Measurements from ENCODE around the gene CADPS2.
A peak's percentile ranks its signal among the peaks of the same experiment; 100 is the strongest.

The CADPS2 gene

DNA sequence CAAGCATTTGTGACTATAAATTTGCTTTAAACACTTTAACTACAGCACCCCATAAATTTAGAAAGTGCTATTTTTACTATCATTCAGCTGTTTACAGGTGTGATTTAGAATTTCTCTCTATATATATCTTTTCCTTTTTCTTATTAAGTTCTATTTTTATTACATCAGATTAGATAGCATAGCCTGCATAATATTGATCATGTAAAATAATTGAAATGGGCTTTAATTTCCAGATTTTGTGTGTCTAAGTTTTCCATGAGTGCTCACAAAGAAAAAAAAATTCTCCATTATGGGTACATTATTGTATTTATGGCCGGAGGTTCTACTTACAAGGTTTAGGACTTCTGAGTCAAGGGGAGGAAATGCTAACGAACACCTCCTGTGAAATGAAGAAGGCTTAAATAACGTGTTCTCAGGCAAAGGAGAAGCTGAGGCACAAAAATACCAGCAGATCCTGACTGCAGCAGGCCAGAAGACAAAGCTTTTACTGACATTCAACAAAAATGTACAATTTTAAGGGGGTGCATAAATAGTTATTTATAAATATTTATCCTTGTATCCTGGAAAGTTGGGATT is 301.5 kb downstream of the CADPS2 start:
- DNase-seq, result no peak

DNA sequence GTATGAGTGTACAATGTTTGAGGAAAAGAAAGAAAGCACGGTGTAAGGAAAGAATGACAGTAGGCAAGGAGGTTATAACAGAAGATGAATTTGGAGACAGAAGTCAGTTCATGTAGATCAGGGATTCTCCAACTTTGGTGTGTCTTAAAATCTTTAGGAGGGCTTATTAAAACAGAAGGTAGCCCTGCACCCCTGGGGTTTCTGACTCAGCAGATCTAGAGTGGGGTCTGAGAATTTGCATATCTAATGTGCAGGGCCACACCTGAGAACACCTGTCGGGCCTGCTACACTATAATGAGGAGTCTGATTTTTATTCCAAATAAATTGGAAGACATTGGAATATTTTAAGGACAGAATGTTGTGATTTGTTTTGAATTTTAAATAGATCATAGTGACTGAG is 307.9 kb downstream of the CADPS2 start:
- no peak for DNase-seq

DNA sequence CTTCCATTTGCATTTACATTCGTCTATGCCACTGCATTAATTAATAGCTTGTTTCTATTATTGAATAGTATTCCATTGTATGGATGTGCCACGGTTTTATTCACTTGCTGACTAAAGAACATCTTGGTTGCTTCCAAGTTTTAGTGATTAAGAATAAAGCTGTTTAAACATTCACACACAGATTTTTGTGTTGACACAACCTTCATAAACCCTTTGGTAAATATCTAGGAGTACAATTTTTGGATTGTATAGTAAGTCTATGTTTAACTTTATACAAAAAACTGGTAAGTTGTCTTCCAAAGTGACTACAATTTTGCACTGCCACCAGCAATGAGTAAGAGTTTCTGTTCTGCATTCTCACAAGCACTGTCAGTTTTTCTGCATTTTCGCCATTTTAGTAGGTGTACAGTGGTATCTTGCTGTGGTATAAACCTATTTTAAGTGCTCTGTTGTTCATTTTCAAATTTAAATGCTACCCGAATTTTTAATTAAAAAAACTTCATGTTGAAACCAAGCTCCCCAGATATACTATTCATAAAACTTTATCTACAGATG is 308.7 kb downstream of the CADPS2 start:
- no peak for DNase-seq

DNA sequence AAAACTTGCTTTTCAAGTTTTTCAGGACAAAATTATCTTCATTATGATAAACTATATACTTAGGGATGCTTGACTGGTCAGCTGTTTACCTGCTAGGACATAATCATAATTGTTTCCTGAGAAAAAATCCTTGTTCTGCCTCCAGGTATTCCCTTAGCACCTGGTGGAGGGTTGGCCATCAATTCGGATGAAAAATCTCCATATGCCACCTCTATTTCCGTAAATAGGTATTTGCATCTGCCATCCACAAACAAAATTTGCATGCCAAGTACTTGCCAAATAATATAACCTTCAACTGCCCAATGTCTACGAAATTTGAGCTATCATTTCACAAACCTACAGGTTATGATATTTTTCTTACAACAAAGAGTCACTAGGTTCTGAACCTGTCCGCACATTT is 313.6 kb downstream of the CADPS2 start:
- DNase-seq, result no peak

DNA sequence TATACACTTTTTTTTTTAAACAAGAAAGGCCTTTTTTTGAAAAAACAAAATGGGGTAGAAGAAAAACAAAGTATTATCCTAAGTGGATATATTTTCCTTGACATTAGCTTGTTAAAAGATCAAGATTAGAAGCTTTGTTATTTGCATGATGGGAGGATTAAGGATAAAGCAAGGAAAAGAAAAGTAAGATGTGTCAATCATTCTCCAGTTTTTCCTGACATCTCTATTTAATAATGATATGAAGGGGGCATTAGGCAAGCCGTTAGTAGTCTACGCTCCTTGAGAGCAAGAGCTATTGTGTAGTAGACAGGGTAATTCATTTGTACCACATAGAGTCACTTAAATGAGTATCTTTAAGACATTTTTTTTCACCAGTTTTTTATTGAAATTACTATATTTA is 324.9 kb downstream of the CADPS2 start:
- DNase-seq, result no peak

DNA sequence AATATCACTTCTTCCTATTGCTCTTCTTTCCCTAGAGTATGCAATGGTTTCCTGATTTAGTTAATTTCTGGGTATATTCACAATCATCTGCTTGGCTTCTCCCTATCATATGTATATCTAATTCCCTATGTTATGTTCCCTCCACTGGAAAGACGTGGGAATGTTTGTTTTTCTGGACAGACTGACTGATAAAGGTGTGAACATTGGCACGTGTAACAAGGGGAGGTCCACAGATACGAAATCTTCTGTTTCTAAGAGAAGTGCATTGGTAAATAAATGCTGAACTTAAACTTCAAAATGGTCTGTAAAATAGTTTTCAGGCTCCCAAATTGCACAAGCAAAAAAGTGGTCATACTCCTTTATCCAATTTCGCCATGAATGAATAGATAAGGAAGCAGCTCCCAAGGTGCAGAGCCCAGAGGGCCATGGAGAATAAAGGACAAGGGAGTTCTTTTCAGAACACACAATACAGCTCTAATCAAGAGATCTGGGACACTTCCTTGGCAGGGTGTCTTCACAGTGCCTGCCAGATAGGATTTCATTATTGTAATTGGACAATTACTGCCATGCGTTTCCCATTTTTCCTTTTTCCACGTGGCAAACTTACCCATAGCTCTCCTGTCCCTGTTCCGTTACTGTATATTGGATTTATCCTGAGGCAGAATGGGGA is 329.3 kb downstream of the CADPS2 start:
- DNase-seq, result no peak

DNA sequence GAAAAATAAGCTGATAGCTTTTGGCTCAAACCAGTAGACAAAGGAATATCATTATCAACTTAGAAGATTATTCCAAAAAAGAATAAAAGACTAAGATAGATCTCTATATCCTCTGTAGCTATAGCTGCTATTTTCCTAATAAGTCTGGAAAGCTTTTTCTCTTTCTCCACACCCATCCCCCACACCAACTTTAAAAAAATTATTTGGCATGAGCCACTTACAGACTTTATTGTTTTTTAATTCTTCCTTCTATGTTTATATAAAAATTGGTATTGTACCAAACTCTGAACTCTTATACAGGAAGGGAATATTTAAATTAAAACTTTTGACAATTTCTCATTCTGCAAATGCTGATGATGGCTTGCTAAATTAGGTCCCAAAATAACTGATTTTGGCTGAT is 330.0 kb downstream of the CADPS2 start:
- no peak for DNase-seq

DNA sequence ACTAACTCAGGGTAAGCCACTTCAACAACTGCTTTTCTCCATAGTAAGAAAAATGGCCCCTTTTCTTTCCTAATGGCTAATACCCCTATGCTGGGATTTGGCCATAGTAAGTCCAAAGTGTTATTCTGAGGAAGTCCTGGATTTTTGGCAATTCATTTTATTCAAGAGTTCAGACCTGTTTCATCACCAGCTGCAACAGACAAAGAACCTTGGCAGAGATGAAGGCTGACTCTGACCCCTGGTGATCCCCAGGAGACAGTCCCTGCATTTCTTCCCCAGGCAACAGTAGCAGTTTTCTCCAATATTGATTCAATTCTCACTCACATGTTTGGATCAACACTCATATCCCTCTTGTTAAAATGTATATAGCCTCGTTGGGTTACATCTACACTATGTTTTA is 332.5 kb downstream of the CADPS2 start:
- DNase-seq, result no peak

DNA sequence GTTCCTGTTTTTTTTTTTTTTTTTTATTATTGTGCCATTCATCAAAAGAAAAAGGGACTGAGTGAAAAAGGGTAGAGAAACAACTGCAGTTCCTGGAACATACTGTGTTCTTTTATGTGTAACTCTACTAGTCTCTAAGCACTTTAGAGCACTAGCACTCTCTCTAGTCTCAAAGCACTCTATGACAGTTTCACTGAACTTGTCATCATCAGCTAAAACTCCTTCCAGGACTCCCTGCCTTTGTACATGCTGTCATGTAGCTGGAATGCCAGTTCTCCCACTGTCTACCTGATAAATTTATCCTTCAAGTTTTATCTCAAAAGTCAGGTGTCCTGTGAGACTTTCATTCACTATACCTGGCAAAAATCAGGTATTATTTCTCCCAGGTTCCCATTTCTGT is 333.5 kb downstream of the CADPS2 start:
- no peak for DNase-seq

DNA sequence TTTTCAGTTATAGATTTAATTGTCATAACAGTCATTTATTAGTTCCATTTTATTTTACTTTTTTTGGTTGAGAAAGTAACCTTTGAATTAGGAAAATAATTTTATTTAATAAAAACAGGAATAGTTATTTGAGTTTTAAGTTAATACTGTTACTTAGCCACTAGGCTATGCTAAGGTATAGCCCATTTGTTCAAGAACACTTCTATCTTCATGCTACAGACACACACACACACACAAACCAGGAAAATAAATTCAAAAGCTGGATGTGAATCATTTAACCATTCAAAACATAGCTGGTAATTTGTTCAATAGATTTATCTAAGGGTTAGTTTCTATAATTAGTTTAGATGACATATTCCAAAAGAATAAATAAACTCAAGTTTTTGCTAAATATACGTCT is 335.7 kb downstream of the CADPS2 start:
- DNase-seq, result no peak

DNA sequence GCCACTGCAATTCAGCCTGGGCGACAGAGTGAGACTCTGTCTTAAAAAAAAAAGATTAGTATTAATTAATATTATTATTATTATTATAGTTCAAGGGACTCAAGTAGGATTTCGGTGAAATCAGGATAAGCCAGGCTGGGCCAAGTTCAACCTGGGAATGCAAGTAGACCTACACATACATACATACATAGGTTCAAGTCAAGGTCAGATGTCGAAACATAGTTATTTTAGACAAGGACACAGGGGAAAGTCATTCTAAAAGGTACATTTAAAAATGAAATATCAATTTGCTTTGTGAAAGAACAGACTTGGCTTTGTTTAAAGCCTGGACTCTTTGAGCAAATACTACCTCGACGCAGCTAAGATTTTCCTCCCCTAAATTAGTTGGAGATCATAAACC is 336.7 kb downstream of the CADPS2 start:
- no peak for DNase-seq

DNA sequence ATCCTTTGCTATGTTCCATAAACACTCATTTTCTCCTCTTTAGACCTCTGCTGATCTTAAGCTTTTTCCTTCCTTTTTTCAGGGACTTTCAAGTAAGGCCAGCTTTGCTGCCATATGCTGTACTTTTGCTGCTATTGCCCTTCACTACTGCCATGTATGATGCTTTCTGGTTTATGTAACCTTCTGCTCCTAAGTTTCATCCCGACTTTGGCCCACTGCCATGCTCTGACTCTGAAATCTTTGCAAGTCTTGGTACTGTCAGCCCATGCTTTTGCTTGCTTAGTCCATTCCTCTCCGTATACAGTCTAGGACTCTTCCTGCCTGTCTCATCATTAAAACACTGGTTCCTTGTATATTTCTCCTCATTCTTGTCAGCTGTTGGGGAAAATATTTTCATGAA is 339.8 kb downstream of the CADPS2 start:
- no peak for DNase-seq

DNA sequence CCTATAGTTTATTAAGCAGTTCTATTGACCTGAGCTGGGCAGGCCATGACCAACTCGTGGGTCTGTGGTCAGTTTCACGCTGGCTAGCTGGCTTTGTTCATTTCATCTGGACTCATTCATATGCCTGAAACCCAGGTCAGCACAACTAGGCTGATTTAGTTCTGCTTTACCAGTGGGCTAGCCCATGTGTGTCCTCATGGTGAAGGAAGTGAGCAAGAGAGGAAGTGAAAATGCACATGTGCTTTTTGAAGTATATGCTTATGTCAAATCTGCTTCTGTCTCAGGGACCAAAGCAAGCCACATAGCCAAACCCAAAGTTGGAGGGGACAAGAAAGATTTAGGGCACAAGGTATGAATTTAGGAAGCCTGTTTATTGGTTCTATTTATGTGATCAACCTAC is 341.8 kb downstream of the CADPS2 start:
- DNase-seq, result no peak

DNA sequence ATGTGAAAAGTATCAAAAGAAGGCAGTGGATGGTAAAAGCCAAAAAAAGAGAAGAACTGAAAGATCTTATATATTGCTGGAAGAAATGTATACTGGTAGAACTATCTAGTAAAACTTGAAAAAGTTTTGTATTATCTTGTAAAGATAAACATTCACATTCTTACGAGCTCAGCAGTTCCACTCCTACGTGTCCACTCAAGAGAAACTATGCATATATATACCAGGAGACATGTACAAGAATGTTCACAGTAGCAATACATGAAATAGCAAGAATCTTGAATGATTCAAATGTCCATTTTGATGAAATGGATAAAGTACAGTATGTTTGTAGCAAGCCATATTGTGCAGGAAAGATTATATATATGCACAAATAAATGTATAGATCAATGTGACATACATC is 342.4 kb downstream of the CADPS2 start:
- no peak for DNase-seq

DNA sequence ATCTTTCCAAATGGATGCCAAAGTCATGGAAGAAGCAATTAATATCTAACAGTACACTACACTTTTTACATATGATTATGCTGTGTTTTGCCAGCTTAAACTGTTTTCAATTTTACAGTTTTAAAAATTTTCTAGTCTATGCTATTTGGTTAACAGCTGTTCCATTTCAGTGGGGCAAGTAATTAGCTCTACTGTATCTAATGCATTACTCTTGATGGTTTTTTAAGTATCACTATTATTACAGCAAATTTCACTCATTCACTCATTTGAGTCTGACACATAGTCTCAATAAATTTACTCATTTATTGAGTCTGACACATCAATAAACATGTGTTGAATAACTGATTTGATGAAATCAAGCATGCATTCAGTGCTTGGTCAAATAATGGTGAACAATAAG is 343.1 kb downstream of the CADPS2 start:
- no peak for DNase-seq

DNA sequence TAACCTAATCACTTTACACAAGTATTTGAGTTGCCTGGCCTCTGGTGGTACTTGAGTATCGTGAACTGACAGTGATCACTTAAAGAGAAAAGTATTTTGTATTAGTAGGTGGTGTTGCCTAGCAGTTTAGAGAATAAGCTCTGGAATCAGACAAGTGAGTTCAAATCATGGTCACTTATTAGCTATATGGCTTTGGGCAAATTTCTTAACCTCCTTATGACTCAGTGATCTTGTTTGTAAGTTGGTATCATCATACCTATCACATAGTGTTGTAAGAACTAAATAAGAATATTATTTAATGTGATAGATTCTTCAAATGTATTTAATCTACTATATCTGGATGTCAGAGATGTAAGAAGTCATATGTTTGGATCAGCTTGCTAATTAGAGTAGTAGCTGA is 351.2 kb downstream of the CADPS2 start:
- DNase-seq, result no peak

DNA sequence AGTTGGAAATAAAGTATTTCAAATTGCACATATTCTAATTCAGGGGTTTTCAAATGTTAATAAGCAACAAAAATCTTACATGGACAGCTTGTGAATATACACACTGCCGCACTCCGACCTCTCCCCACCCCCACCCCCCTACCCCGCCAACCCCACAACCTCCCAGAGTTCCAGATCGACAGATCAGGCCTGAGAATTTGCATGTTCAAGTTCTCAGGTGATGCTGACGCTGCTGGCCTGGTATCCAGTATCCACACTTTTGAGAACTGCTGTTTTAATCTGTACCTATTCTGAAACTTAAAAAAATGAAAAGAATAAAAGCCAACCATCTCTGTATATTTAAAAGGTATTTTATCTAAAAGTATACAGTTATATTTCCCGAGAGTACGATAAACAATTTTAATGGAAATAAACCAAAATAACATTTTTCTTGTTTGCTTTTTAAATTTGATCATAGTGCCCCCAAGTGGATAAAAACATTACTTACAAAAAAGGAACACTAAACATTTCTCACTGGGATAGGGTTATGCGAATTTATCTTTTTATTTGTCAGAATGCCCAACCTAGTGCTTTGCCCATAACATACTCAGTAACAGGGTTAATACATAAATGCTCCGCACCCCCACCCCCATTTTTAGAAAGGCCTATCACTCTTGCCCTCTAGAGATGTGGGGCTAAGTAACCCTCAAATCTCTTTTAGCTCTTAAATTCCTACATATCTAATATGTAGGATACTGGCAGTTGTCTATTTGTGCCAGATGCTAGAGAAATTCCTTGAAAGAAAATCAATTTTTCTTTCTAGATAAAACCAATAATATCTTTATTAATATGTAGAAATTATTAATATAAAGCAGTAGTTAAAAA is 353.6 kb downstream of the CADPS2 start:
- DNase-seq, result no peak

DNA sequence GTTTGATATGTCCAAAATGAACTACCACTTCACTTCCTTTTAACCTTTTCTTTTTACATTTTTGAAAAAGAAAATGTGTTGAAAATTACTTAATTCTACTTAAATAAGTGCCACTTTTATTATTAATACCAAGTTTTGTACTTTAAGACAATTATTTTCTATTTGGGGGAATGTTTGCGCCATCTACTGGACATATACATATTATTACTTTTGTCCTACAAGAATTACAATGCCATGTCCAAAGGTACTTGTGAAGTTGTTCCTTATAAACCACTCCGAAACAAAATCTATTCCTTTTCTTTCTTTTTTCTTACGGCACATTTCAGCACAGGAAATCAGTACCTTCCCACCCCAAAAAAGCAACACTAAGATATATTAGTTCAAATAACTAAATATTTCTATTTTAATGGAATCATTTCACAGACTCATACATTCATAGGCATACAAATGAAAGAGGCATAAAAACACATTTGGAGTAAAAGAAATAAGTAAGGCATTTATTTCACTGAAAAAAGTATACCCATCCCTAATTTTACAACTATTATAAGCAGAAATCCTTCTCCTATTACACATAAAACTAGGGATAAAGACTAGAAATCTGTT is 357.3 kb downstream of the CADPS2 start:
- peak; percentile 11 for DNase-seq

DNA sequence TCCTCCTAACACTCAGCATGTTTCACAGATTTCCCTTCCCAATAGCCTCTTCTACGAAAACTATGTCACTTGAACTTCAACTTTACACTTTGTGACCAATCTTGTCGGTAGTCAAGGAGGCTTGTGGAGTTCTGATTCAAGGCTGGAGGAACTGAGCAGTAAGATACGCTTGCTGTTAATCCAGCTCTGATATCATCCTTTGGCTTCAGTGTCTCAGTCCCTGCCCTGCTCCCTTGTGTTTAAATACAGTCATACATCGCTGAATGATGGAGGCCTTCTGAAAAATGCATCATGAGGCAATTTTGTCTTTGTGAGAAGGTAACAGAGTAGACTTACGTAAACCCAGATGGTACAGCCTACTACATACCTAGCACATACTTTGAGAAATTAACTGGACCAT is 360.9 kb downstream of the CADPS2 start:
- no peak for DNase-seq

DNA sequence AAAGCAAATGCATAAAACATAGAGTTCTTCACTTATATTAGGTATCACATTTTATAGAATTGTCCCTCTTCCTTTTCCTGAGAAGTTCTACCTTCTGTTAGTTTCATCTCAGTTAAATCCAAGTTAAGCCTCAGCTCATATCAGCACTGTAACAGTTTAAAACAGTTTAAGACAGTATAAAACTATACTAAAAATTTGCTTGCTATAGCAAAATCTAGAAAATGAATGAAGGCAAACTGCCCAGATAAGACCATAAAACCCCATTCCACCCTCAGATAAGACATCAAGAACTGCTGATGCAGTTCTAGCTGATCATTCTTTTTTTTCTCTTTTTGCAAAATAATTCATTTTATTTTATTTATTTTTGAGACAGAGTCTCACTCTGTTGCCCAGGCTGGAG is 364.5 kb downstream of the CADPS2 start:
- DNase-seq, result no peak

DNA sequence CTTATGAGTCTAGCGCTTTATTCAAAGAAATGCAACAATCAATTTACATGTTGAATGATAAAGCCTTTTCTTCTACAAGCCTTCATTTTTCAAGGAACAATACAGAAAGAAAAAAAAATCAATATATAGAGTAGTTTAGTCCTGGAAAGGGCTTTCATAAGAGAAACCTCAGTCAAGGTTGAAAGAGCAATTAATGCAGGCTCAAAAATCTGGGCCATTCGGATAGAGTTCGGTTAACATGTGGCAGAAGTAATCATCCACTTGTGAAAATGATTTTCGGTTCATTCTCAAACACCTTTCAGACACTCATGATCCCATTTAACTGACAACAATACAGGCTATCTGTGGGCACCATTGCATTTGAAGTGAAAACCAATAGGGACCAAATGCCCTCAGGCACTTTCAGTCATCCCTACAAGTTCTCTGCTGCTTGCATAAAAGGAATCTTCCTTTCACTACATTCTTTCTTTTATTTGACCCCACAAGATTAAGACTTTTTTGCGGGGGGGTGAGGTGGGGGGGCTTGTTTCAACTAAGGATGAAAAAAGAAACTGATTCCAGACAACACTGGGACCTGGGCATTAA is 365.2 kb downstream of the CADPS2 start:
- no peak for DNase-seq

DNA sequence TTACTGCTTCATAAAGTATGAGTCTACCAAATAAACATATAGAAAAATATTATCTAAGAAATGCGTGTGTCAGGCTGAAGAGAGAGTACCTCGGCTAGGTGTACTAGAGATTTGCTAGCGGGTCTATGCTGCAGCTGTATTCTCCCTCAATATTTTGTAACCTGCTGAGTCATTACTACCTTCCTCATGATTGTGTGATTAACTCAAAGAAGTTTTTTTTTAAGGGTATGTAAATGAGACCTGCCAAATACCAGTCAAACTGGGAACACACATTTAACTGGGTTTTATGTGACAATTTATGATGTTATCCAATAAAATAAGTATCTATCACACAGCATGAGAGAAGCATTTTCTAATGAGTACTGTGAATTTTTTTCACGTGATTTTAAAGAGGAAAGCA is 367.8 kb downstream of the CADPS2 start:
- no peak for DNase-seq

DNA sequence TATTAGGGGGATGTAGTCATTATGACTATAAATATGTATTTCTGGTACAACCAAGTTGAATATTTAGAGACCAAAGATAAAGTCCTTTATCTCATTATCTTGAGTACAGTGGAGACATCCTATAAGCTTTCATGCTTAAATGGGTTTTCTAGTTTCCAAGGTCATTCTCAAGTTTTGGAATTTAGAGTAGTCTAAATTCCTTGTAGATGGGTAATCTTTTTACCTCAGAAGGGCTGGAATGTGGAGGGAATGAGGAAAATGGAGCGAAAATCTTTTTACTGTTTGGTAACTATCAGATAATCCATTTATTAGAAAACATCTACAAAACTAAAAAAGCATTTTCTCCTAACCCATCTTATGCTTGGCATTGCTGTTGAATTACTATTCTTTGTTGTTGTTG is 368.7 kb downstream of the CADPS2 start:
- no peak for DNase-seq
